CD4-positive, alpha-beta T cell treated with Interleukin-1 beta for 1 hour (primary cell): Measurements from ENCODE around the gene ARL13A.
"Not testable (repeated sequence)": the region's sequence is repeated elsewhere in the genome, so short reads cannot be mapped to it uniquely, and the experiment has no call there.

Experiments
- DNase-seq, 2 donors: peaks; one replicate each; pipeline ENCODE4 v3.0.0-alpha.2; 2020 to 2022

ARL13A gene

DNA sequence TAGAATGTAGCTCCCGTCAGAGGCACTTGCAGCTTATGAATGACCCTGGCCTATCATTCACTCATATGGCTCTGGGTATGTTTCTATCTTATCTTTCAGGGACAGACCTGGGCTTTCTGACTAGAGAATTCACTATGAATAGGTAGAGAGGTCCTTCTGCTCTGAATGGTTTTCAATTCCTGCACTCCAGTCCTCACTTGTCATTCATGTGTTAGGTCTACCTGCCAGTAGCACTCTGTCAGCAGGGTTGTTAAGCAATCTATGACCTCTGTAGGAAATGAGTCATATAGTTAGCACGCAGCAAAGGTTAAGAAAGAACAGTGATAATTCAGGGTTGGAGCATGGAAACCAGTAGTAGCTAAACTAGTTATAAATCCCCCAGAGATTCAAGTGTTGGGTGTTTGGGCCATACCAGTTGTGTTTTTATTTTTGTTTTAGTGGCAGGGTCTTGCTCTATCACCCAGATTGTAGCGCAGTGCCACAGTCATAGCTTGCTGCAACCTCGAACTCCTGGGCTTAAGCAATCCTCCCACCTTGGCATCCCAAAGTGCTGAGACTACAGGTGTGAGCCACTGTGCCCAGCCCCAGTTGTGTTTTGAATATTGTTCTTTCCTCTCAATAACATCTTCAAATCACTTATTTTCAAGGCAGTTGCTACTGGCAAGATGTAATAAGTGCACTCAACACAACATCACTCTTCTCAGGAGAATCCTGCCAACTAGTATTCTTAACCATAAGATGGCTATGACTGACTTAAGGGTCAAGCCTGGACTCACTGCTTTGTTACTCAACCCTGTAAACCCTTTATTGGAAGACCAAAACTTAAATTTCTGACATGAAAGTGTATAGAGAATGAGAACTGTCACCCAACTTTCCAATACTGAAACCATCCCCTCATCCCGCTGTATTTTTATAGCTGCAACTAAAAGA, 25.1 kb downstream of the ARL13A start:
- no peak for DNase-seq

DNA sequence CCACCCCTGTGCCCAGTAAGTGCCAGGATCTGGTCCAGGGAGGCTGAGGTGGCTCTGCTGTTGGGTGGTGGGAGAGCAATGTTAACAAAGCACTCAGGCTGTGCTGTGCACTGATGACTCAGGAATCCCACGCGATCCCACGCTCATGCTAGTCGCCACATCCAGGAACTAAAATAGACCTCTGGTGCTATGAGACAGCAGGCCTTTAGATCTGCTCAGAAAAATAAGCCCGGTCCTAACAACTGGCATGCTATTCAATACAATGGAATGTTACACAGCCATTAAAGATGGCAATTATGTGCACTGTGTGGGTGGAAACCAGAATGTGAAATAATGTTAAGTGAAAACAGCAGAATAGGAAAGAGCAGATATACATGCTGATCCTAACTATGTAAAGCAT, 26.0 kb downstream of the ARL13A start:
- no peak for DNase-seq

DNA sequence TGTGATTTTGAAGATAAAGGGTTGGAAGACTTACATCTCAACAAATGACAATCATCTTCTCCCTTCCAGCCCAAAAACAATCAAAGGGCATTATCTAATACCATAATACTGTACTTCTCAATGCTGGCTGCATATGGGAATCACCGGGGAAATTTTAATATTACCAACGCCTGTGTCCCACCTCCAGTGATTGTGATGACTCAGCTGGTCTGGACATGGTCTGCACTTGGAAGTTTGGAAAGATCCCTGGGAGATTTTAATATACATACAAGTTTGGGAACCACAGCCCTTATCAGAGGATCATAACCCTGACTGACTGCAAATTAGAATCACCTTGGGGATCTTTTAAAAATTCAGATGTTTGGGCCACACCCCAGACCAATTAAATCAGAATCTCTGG, 29.9 kb downstream of the ARL13A start:
- DNase-seq = no peak

GRCh38 chrX:101009090-101009489, 39.6 kb downstream of the ARL13A start:
- no peak for DNase-seq

- DNase-seq = not testable (repeated sequence)
Observed at GRCh38 chrX:101012031-101012430, 42.5 kb downstream of the ARL13A start.

- no peak for DNase-seq
Observed at GRCh38 chrX:101022020-101022419, 52.5 kb downstream of the ARL13A start.

GRCh38 chrX:101025126-101025525, 55.6 kb downstream of the ARL13A start:
- no peak for DNase-seq

GRCh38 chrX:101028562-101028961, 59.1 kb downstream of the ARL13A start:
- no peak for DNase-seq

DNA sequence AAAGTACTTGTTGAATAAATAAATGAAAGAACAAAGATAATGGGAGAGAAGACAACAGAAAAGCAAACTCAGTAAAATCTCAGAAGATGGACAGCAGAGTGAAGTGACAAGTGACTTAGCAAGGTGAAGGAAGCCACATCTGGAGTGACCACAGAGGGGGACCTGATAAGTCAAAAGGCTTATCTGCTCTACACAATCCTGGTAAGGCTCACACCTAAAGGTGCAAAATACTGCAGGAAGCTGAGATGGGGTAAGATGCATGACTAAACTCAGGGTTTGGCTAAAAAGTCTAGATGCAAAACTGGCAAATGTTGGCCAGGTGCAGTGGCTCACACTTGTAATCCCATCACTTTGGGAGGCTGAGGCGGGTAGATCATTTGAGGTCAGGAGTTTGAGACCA, 60.2 kb downstream of the ARL13A start:
- no peak for DNase-seq

DNA sequence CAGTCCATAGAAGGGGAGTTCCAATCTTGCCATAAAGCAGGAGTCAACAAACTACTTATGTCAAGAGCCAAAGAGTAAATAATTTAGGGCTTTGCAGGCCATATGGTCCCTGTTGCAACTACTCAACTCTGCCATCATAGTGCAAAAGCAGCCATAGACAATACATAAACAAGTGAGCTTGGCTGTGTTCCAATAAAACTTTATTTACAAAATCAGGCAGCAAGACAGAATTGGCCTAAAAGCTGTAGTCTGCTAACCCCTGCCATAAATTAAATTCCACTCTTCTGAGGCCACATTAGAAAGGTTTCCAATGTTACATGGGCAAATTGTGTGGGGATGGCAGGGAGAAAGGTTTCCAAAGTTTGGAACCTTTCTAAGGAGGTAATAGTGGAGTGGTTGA, 67.7 kb downstream of the ARL13A start:
- no peak for DNase-seq

GRCh38 chrX:101040197-101040596, 70.7 kb downstream of the ARL13A start:
- no peak for DNase-seq
